ENCODE data around the gene NCKAP5L. TPM values are rescaled to one million over a fixed set of nuclear protein-coding genes. Genes with fewer than 3 reads are reported as not detected.
"Not testable (repeated sequence)": the region's sequence is repeated elsewhere in the genome, so short reads cannot be mapped to it uniquely, and the experiment has no call there.

The NCKAP5L gene
- total and polyA plus RNA-seq, 4 donors, result 13.4 to 35.5 (median 24.8) TPM

GRCh38 chr12:49872381-49872780 lies 44.2 kb upstream of the NCKAP5L start:
- WGBS (ENCODE audit: insufficient coverage), result 85% methylated on average over 5 of the region's 5 CpGs
- no peaks in the 10 kb centered on the region for H3K27me3 ChIP-seq (ENCODE audit: control insufficient read depth, insufficient read depth, low read length)
- H3K9me3 ChIP-seq (ENCODE audit: control insufficient read depth, insufficient read depth, low read length), result no peaks in the 10 kb centered on the region
- H3K36me3 ChIP-seq (ENCODE audit: control insufficient read depth, insufficient read depth, low read length), result peaks cover 33% of the 10 kb centered on the region
- no peak for DNase-seq (ENCODE audit: low read depth in 4 of 6, low spot score in 6 of 6)
- no peak overlapping the region for H3K27ac ChIP-seq (ENCODE audit: low read depth, low read length)
- peaks cover 51% of the 10 kb centered on the region for H3K4me1 ChIP-seq (ENCODE audit: control insufficient read depth, insufficient read depth, low read length)
- no peak overlapping the region for H3K4me3 ChIP-seq (ENCODE audit: low read depth, low read length)

GRCh38 chr12:49871811-49872251 lies 43.6 kb upstream of the NCKAP5L start:
- H3K27ac ChIP-seq (ENCODE audit: low read depth, low read length); DNase-seq (ENCODE audit: low read depth in 4 of 6, low spot score in 6 of 6); H3K27me3 ChIP-seq (ENCODE audit: control insufficient read depth, insufficient read depth, low read length); H3K9me3 ChIP-seq (ENCODE audit: control insufficient read depth, insufficient read depth, low read length); H3K4me3 ChIP-seq (ENCODE audit: low read depth, low read length): not testable (repeated sequence)
- WGBS (ENCODE audit: insufficient coverage), result 85% methylated on average over 8 of the region's 8 CpGs
- peaks cover 56% of the 10 kb centered on the region for H3K4me1 ChIP-seq (ENCODE audit: control insufficient read depth, insufficient read depth, low read length)
- peaks cover 28% of the 10 kb centered on the region for H3K36me3 ChIP-seq (ENCODE audit: control insufficient read depth, insufficient read depth, low read length)

GRCh38 chr12:49871263-49871561 lies 43.0 kb upstream of the NCKAP5L start:
- H3K4me1 ChIP-seq (ENCODE audit: control insufficient read depth, insufficient read depth, low read length), result peaks cover 57% of the 10 kb centered on the region
- WGBS (ENCODE audit: insufficient coverage), result 85% methylated on average over 4 of the region's 4 CpGs

GRCh38 chr12:49870501-49871262 lies 42.5 kb upstream of the NCKAP5L start:
- Histone ChIP-seq H3K4me3 (ENCODE audit: low read depth, low read length) (no peak overlapping the region), H3K9me3 (ENCODE audit: control insufficient read depth, insufficient read depth, low read length) (no peaks in the 10 kb centered on the region), H3K4me1 (ENCODE audit: control insufficient read depth, insufficient read depth, low read length) (peaks cover 57% of the 10 kb centered on the region), H3K27ac (ENCODE audit: low read depth, low read length) (no peak overlapping the region), H3K36me3 (ENCODE audit: control insufficient read depth, insufficient read depth, low read length) (peaks cover 26% of the 10 kb centered on the region), H3K27me3 (ENCODE audit: control insufficient read depth, insufficient read depth, low read length) (no peaks in the 10 kb centered on the region)
- WGBS (ENCODE audit: insufficient coverage), result 96% methylated on average over 11 of the region's 11 CpGs
- DNase-seq (ENCODE audit: low read depth in 4 of 6, low spot score in 6 of 6), result no peak

More at GRCh38 chr12:49871263-49871561, 43.0 kb upstream of the NCKAP5L start:
- DNase-seq (ENCODE audit: low read depth in 4 of 6, low spot score in 6 of 6), result no peak
- no peaks in the 10 kb centered on the region for H3K9me3 ChIP-seq (ENCODE audit: control insufficient read depth, insufficient read depth, low read length)
- peaks cover 26% of the 10 kb centered on the region for H3K36me3 ChIP-seq (ENCODE audit: control insufficient read depth, insufficient read depth, low read length)
- H3K27me3 ChIP-seq (ENCODE audit: control insufficient read depth, insufficient read depth, low read length), result no peaks in the 10 kb centered on the region
- H3K4me3 ChIP-seq (ENCODE audit: low read depth, low read length), result no peak overlapping the region
- no peak overlapping the region for H3K27ac ChIP-seq (ENCODE audit: low read depth, low read length)

GRCh38 chr12:49869816-49870500 lies 41.7 kb upstream of the NCKAP5L start:
- Histone ChIP-seq H3K9me3 (ENCODE audit: control insufficient read depth, insufficient read depth, low read length) (no peaks in the 10 kb centered on the region), H3K4me3 (ENCODE audit: low read depth, low read length) (no peak overlapping the region), H3K27ac (ENCODE audit: low read depth, low read length) (no peak overlapping the region), H3K4me1 (ENCODE audit: control insufficient read depth, insufficient read depth, low read length) (peaks cover 57% of the 10 kb centered on the region), H3K27me3 (ENCODE audit: control insufficient read depth, insufficient read depth, low read length) (no peaks in the 10 kb centered on the region), H3K36me3 (ENCODE audit: control insufficient read depth, insufficient read depth, low read length) (peaks cover 26% of the 10 kb centered on the region)
- 91% methylated on average over 14 of the region's 14 CpGs for WGBS (ENCODE audit: insufficient coverage)
- no peak for DNase-seq (ENCODE audit: low read depth in 4 of 6, low spot score in 6 of 6)

- H3K4me3 ChIP-seq (ENCODE audit: low read depth, low read length), result no peak overlapping the region
- peaks cover 23% of the 10 kb centered on the region for H3K36me3 ChIP-seq (ENCODE audit: control insufficient read depth, insufficient read depth, low read length)
- peak in 5 of 6 donors; percentile 35 to 94 (median 48) for DNase-seq (ENCODE audit: low read depth in 4 of 6, low spot score in 6 of 6)
- H3K4me1 ChIP-seq (ENCODE audit: control insufficient read depth, insufficient read depth, low read length), result peaks cover 52% of the 10 kb centered on the region
- H3K9me3 ChIP-seq (ENCODE audit: control insufficient read depth, insufficient read depth, low read length), result no peaks in the 10 kb centered on the region
- 42% methylated on average over 8 of the region's 16 CpGs for WGBS (ENCODE audit: insufficient coverage)
- no peaks in the 10 kb centered on the region for H3K27me3 ChIP-seq (ENCODE audit: control insufficient read depth, insufficient read depth, low read length)
- H3K27ac ChIP-seq (ENCODE audit: low read depth, low read length), result no peak overlapping the region
These were observed 41.0 kb upstream of the NCKAP5L start for GRCh38 chr12:49868952-49869815.

GRCh38 chr12:49868449-49868848 lies 40.2 kb upstream of the NCKAP5L start:
- peaks cover 23% of the 10 kb centered on the region for H3K36me3 ChIP-seq (ENCODE audit: control insufficient read depth, insufficient read depth, low read length)
- DNase-seq (ENCODE audit: low read depth in 4 of 6, low spot score in 6 of 6), result no peak
- 84% methylated on average over 15 of the region's 16 CpGs for WGBS (ENCODE audit: insufficient coverage)
- no peak overlapping the region for H3K27ac ChIP-seq (ENCODE audit: low read depth, low read length)
- H3K4me3 ChIP-seq (ENCODE audit: low read depth, low read length), result no peak overlapping the region
- H3K4me1 ChIP-seq (ENCODE audit: control insufficient read depth, insufficient read depth, low read length), result peaks cover 50% of the 10 kb centered on the region
- no peaks in the 10 kb centered on the region for H3K27me3 ChIP-seq (ENCODE audit: control insufficient read depth, insufficient read depth, low read length)
- no peaks in the 10 kb centered on the region for H3K9me3 ChIP-seq (ENCODE audit: control insufficient read depth, insufficient read depth, low read length)

GRCh38 chr12:49867570-49868341 lies 39.5 kb upstream of the NCKAP5L start:
- Histone ChIP-seq H3K9me3 (ENCODE audit: control insufficient read depth, insufficient read depth, low read length) (no peaks in the 10 kb centered on the region), H3K4me3 (ENCODE audit: low read depth, low read length) (no peak overlapping the region), H3K36me3 (ENCODE audit: control insufficient read depth, insufficient read depth, low read length) (peaks cover 20% of the 10 kb centered on the region), H3K27ac (ENCODE audit: low read depth, low read length) (no peak overlapping the region), H3K27me3 (ENCODE audit: control insufficient read depth, insufficient read depth, low read length) (no peaks in the 10 kb centered on the region), H3K4me1 (ENCODE audit: control insufficient read depth, insufficient read depth, low read length) (peaks cover 45% of the 10 kb centered on the region)
- peak in 1 of 6 donors; percentile 42 for DNase-seq (ENCODE audit: low read depth in 4 of 6, low spot score in 6 of 6)
- 39% methylated on average over 7 of the region's 11 CpGs for WGBS (ENCODE audit: insufficient coverage)
